BLaER1 (cell line): ENCODE data around the gene FKBP14.

Source experiments
- H3K27ac ChIP-seq: shearing (Covaris generic); formaldehyde crosslinking; 2 replicates; pipeline ENCODE4 v1.8.1; 2022
- H3K27me3 ChIP-seq: shearing (Covaris generic); formaldehyde crosslinking; 2 replicates; pipeline ENCODE4 v1.8.1; 2022
- H3K36me3 ChIP-seq: shearing (Covaris generic); formaldehyde crosslinking; 2 replicates; pipeline ENCODE4 v1.8.1; 2022
- H3K4me1 ChIP-seq: shearing (Covaris generic); formaldehyde crosslinking; 2 replicates; pipeline ENCODE4 v1.8.1; 2022
- H3K4me2 ChIP-seq: shearing (Covaris generic); formaldehyde crosslinking; 2 replicates; pipeline ENCODE4 v1.8.1; 2022
- H3K4me3 ChIP-seq: shearing (Covaris generic); formaldehyde crosslinking; 2 replicates; pipeline ENCODE4 v1.8.1; 2022
- H3K9ac ChIP-seq: shearing (Covaris generic); formaldehyde crosslinking; 2 replicates; pipeline ENCODE4 v1.8.1; 2022
- H3K9me3 ChIP-seq: shearing (Covaris generic); formaldehyde crosslinking; 2 replicates; pipeline ENCODE4 v1.8.1; 2022
- H4K20me1 ChIP-seq: shearing (Covaris generic); formaldehyde crosslinking; 2 replicates; pipeline ENCODE4 v1.8.1; 2022
- Cebpa-rat ChIP-seq: shearing (Covaris generic); IDR thresholded peaks from 2 replicates; pipeline ENCODE4 v1.8.1; 2022

The FKBP14 gene

DNA sequence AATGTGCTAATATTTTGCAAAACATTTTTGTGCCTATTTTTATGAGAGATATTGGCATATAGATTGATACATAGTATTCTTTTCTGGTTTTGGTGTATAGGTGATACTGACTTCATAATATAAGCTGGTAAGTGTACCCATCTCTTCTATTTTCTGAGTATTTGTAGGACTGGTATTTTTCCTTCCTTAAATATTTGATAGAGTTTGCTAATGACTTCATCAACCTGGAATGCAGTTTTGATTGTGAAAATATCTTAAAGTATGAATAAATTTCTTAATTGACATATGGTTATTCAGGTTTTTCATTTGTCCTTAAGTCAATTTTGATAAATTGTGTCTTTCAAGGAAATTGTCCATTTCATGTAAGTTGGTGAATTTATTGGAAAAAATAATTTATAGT, 30.9 kb downstream of the FKBP14 start:
- H3K4me3 ChIP-seq = no peak overlapping the region
- TF ChIP-seq Cebpa-rat = no peak
- H3K36me3 ChIP-seq = no peaks in the 10 kb centered on the region
- H3K9me3 ChIP-seq = peaks cover 50% of the 10 kb centered on the region
- no peaks in the 10 kb centered on the region for H4K20me1 ChIP-seq
- no peak overlapping the region for H3K4me2 ChIP-seq
- peaks cover 18% of the 10 kb centered on the region for H3K27me3 ChIP-seq
- no peaks in the 10 kb centered on the region for H3K4me1 ChIP-seq
- H3K27ac ChIP-seq = no peak overlapping the region
- no peak overlapping the region for H3K9ac ChIP-seq

DNA sequence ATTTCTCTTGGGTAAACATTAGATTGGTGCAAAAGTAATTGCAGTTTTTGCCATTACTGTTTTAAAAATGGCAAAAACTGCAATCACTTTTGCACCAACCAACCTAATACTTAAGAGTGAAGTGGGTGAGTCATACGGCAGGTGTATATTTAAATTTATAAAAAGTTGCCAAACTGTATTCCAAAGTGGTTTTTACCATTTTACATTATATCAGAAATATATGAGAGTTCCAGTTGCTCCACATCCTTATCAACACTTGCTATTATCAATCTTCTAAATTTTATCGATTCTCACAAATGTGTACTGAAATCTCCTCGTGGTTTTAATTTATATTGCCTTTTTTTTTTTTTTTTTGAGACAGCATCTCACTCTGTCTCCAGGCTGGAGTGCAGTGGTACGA, 33.4 kb downstream of the FKBP14 start:
- Histone ChIP-seq H4K20me1 (no peaks in the 10 kb centered on the region), H3K9me3 (peaks cover 73% of the 10 kb centered on the region)

DNA sequence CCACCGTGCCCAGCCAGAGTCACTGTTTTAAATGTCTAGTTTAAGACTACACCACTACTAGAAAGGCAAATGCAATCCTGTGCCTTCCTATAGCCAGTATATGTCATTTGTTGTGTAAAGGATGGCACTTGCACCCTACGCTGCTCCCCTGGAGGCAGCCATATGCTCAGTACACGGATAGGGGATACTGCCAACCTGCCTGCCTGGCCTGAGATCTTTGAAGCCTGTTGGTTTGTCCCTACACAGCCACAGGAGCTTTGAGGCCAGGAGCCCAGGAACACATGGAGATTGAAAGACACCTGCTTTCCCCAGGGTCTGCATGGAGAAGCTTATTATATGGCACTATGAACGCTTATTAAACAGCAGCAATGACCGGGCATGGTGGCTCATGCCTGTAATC, 34.6 kb downstream of the FKBP14 start:
- H3K4me2 ChIP-seq = no peak overlapping the region
- no peak for TF ChIP-seq Cebpa-rat
- peaks cover 53% of the 10 kb centered on the region for H3K27me3 ChIP-seq
- H3K4me3 ChIP-seq = no peak overlapping the region
- H3K4me1 ChIP-seq = no peaks in the 10 kb centered on the region
- H3K27ac ChIP-seq = no peak overlapping the region
- no peak overlapping the region for H3K9ac ChIP-seq
- peaks cover 8% of the 10 kb centered on the region; the same call in 1 of the 2 replicates for H3K36me3 ChIP-seq
- H3K9me3 ChIP-seq = peaks cover 76% of the 10 kb centered on the region
- H4K20me1 ChIP-seq = no peaks in the 10 kb centered on the region

More for the DNA sequence above, 33.4 kb downstream of the FKBP14 start:
- Histone ChIP-seq H3K4me2 (no peak overlapping the region), H3K4me3 (no peak overlapping the region), H3K27ac (no peak overlapping the region), H3K9ac (no peak overlapping the region), H3K27me3 (peaks cover 43% of the 10 kb centered on the region), H3K4me1 (no peaks in the 10 kb centered on the region), H3K36me3 (peaks cover 8% of the 10 kb centered on the region; the same call in 1 of the 2 replicates)
- TF ChIP-seq Cebpa-rat = no peak

- H3K27me3 ChIP-seq = peaks cover 55% of the 10 kb centered on the region
- H3K4me1 ChIP-seq = no peaks in the 10 kb centered on the region
- peaks cover 8% of the 10 kb centered on the region; the same call in 1 of the 2 replicates for H3K36me3 ChIP-seq
- H3K4me3 ChIP-seq = no peak overlapping the region
- no peaks in the 10 kb centered on the region for H4K20me1 ChIP-seq
- H3K4me2 ChIP-seq = no peak overlapping the region
- H3K9ac ChIP-seq = no peak overlapping the region
- H3K27ac ChIP-seq = no peak overlapping the region
- peaks cover 70% of the 10 kb centered on the region for H3K9me3 ChIP-seq
- no peak for TF ChIP-seq Cebpa-rat
Measured at GRCh38 chr7:29990931-29991330, 35.6 kb downstream of the FKBP14 start.

DNA sequence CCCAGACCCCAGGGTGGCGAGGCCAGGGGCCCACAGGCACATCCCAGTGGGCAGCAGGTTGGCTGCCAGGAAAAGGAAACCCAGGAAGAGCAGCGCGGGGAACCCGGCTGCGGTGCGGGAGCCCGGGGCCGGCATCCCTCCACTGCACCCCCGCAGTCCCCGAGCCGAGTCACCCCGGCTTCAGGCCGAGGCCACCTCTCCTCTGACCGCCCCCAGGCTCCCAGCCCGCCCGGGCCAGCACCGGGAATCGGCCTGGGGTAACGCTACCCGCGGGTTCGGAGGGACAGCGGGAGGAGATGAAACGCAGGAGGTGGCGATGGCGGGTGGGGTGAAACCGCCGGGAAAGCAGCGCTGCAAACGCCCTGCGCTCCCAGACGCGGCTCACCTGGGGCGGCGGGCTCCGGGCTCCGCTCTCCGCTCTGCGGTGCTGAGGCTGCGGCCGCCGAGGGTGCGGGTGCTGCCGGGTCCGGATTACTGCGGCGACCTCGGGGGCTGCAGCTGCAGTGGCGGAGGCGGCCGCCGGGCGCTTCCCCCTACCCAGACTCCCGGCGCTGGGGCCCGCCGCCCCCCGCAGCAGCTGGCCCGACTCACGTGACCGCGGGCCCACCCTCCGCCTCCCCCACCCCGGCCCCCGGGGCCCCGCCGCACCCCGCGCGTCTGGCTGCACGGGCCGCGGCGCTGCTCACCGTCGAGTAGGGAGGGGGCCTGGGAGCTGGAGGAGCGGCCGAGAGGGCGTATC, 37.1 kb downstream of the FKBP14 start, which contains the start of gene SCRN1:
SCRN1 (minus strand) TSS at position 545 of the 739 bp plus-strand sequence. CDS start 20,734 bp downstream, outside the sequence.
- TF ChIP-seq Cebpa-rat = no peak
- Histone ChIP-seq H3K9ac (no peak within 1 kb of the TSS), H3K9me3 (peaks cover 68% of the 10 kb centered on the region), H3K4me3 (peak within 1 kb of the TSS; percentile 54), H3K27me3 (peaks cover 55% of the 10 kb centered on the region), H3K36me3 (peaks cover 8% of the 10 kb centered on the region; the same call in 1 of the 2 replicates), H4K20me1 (no peaks in the 10 kb centered on the region), H3K4me1 (no peaks in the 10 kb centered on the region), H3K4me2 (no peak within 1 kb of the TSS), H3K27ac (no peak within 1 kb of the TSS)

DNA sequence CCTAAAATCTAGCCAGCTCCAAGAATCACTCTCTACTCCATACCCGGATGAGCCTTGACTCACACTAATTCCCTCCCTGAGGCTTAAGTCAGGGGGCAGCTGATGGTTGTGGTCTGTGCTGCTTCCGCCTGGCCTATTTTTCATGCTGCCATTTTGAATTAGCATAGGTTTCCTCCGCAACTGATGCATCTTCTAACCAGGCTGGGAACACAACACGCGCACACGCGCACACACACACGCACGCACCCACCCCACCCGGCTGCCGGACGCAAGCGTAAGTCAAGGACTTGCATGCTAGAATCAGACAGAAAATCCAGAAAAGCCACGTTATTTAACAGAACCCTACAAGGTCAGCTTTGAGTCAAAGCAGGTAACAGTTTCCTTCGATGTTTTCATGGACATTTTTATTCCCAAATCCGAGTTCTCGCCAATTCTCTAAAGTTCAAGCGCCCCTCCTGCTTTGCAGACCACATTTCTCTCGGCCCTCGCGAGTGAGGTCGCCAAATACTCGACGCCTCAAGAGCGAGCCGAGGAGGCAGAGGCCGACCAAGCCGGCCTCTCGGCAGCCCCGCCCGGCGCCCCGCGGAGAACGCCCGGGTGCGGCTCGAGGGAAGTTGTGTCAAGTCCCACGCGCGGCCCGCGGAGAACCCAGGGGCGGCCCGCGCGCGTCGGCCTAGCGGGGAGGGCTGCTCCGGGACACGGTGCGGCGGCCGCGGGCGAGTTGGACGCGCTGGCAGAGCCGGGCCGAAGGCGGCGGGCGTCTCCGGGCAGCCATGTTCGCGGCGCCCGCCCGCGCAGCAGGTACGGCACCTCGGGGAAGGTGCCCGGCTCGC, 37.9 kb downstream of the FKBP14 start:
- Histone ChIP-seq H3K9ac (no peak overlapping the region), H3K4me1 (no peaks in the 10 kb centered on the region), H3K27ac (no peak overlapping the region), H3K27me3 (peaks cover 55% of the 10 kb centered on the region), H3K36me3 (peaks cover 8% of the 10 kb centered on the region; the same call in 1 of the 2 replicates), H4K20me1 (no peaks in the 10 kb centered on the region), H3K9me3 (peaks cover 62% of the 10 kb centered on the region), H3K4me2 (no peak overlapping the region), H3K4me3 (peak overlapping the region; percentile 54)
- TF ChIP-seq Cebpa-rat = no peak

GRCh38 chr7:29987811-29988317, 38.6 kb downstream of the FKBP14 start:
- Histone ChIP-seq H4K20me1 (no peaks in the 10 kb centered on the region), H3K4me2 (no peak overlapping the region), H3K27me3 (peaks cover 55% of the 10 kb centered on the region), H3K9ac (no peak overlapping the region), H3K9me3 (peaks cover 55% of the 10 kb centered on the region), H3K4me3 (no peak overlapping the region), H3K4me1 (no peaks in the 10 kb centered on the region), H3K36me3 (peaks cover 8% of the 10 kb centered on the region; the same call in 1 of the 2 replicates), H3K27ac (no peak overlapping the region)
- TF ChIP-seq Cebpa-rat = no peak

DNA sequence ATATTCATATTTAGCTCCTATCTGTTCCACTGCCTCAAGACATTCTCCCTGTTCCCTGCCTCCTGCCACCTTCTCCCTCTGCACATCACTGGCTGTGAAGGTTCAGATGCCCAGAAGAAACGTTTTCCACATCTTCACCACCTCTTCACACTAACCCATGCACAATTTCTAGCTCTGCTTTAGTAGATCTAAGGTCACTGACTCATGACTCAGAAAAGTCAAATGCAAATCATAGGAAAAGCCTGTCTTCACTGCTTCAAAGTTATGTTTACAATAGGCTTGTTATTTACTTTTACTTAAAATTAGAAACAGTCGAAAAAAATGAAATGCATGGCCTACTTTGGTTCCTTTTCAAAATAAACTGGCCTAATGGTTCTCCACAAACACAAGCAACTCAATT, 39.4 kb downstream of the FKBP14 start:
- no peaks in the 10 kb centered on the region for H3K4me1 ChIP-seq
- H3K4me3 ChIP-seq = no peak overlapping the region
- TF ChIP-seq Cebpa-rat = no peak
- H3K9ac ChIP-seq = no peak overlapping the region
- peaks cover 47% of the 10 kb centered on the region for H3K9me3 ChIP-seq
- H3K27ac ChIP-seq = no peak overlapping the region
- H4K20me1 ChIP-seq = no peaks in the 10 kb centered on the region
- H3K27me3 ChIP-seq = peaks cover 51% of the 10 kb centered on the region
- peaks cover 8% of the 10 kb centered on the region; the same call in 1 of the 2 replicates for H3K36me3 ChIP-seq
- H3K4me2 ChIP-seq = no peak overlapping the region

DNA sequence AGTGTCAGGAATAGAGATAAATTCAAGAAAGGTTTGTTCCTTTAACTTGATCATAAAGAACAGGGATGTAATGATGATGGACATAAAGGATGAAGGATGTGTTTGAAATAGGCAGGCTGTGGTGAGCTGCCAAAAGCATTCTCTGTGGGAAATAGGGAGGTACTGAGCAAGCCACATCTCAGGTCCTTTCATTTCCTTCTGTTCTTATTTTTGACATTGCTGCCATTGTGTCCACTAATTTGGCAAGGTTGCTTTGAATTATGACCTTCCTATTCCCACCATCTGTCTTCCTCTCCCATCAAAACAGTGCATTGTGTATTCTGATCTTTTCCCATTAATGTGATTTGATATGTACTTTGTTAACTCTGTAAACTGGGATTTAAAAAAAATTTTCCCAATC, 46.4 kb downstream of the FKBP14 start:
- H3K4me1 ChIP-seq = no peaks in the 10 kb centered on the region
- TF ChIP-seq Cebpa-rat = no peak
- no peak overlapping the region for H3K9ac ChIP-seq
- H3K27me3 ChIP-seq = no peaks in the 10 kb centered on the region
- no peaks in the 10 kb centered on the region for H3K9me3 ChIP-seq
- H4K20me1 ChIP-seq = no peaks in the 10 kb centered on the region
- no peak overlapping the region for H3K4me3 ChIP-seq
- no peaks in the 10 kb centered on the region for H3K36me3 ChIP-seq
- no peak overlapping the region for H3K27ac ChIP-seq
- no peak overlapping the region for H3K4me2 ChIP-seq
